HepG2 (cell line): ENCODE results near the gene RECQL5. TPM values are rescaled to one million over a fixed set of nuclear protein-coding genes. Genes with fewer than 3 reads are reported as not detected.

Experiments used
- ARID5B ChIP-seq: IDR thresholded peaks from 2 replicates; pipeline ENCODE4 v1.4.0; 2020; ENCODE audit warnings: mild to moderate bottlenecking, missing genetic modification reagents
- CCAR2 ChIP-seq: fragments of 200-400 bp; formaldehyde crosslinking; optimal IDR thresholded peaks from 2 replicates; pipeline ENCODE3; 2018; ENCODE audit warnings: low read depth, mild to moderate bottlenecking, low read length, moderate library complexity
- FOXA1 ChIP-seq, 2 experiments: fragments of 450-650 bp in 1 of 2; sonication (generic) in 1 of 2; formaldehyde crosslinking in 1 of 2; IDR thresholded peaks; 2 replicates each; pipeline versions ENCODE4 v1.4.0 to v1.6.1; 2016 to 2020; ENCODE audit warnings: missing genetic modification reagents in 1 of 2
- FOXO1 ChIP-seq: sonication (generic); formaldehyde crosslinking; IDR thresholded peaks from 2 replicates; pipeline ENCODE4 v1.4.0; 2020; ENCODE audit warnings: missing genetic modification reagents
- GABPA ChIP-seq, 2 experiments: IDR thresholded peaks; 2 replicates each; pipeline ENCODE4 v1.6.1; 2011 to 2016; ENCODE audit warnings: low read depth in 2 of 2, low read length in 1 of 2, missing biosample characterization in 1 of 2, missing genetic modification characterization in 1 of 2
- KAT8 ChIP-seq: IDR thresholded peaks from 2 replicates; pipeline ENCODE4 v1.6.1; 2016; ENCODE audit warnings: missing genetic modification reagents, missing compliant biosample characterization
- MAX ChIP-seq: IDR thresholded peaks from 2 replicates; pipeline ENCODE4 v1.6.1; 2012; ENCODE audit warnings: inconsistent platforms
- PATZ1 ChIP-seq: sonication (generic); formaldehyde crosslinking; IDR thresholded peaks from 2 replicates; pipeline ENCODE4 v1.4.0; 2020; ENCODE audit warnings: missing genetic modification reagents
- POLR2AphosphoS5 ChIP-seq: IDR thresholded peaks from 2 replicates; pipeline ENCODE4 v1.6.1; 2012; ENCODE audit warnings: low read depth, low read length
- RXRB ChIP-seq: IDR thresholded peaks from 2 replicates; pipeline ENCODE4 v1.6.1; 2016; ENCODE audit warnings: borderline replicate concordance, missing genetic modification reagents, missing compliant biosample characterization
- SOX6 ChIP-seq, 2 experiments: fragments of 450-650 bp in 1 of 2; sonication (generic) in 1 of 2; formaldehyde crosslinking in 1 of 2; IDR thresholded peaks; 2 replicates each; pipeline versions ENCODE4 v1.4.0 to v1.6.1; 2017 to 2020; ENCODE audit warnings: antibody characterized with exemption in 1 of 2, mild to moderate bottlenecking in 1 of 2, missing genetic modification reagents in 1 of 2
- U2AF1 ChIP-seq: fragments of 200-400 bp; formaldehyde crosslinking; optimal IDR thresholded peaks from 2 replicates; pipeline ENCODE3; 2017; ENCODE audit warnings: mild to moderate bottlenecking, low read depth, low read length
- ZBTB7B ChIP-seq: sonication (generic); formaldehyde crosslinking; IDR thresholded peaks from 2 replicates; pipeline ENCODE4 v1.4.0; 2020; ENCODE audit warnings: missing genetic modification reagents
- ZKSCAN1 ChIP-seq: fragments of 150-350 bp; IDR thresholded peaks from 2 replicates; pipeline ENCODE4 v1.6.1; 2014; ENCODE audit warnings: low read length
- ZNF232 ChIP-seq: sonication (generic); formaldehyde crosslinking; IDR thresholded peaks from 2 replicates; pipeline ENCODE4 v1.4.0; 2020; ENCODE audit warnings: missing genetic modification reagents, borderline replicate concordance
- ZNF33B ChIP-seq: sonication (generic); formaldehyde crosslinking; IDR thresholded peaks from 2 replicates; pipeline ENCODE4 v1.5.1; 2020; ENCODE audit warnings: mild to moderate bottlenecking, missing genetic modification reagents
- ZNF432 ChIP-seq: sonication (generic); formaldehyde crosslinking; IDR thresholded peaks from 2 replicates; pipeline ENCODE4 v1.5.0; 2020; ENCODE audit warnings: missing genetic modification reagents, mild to moderate bottlenecking, borderline replicate concordance
- ZNF652 ChIP-seq: IDR thresholded peaks from 2 replicates; pipeline ENCODE4 v1.6.1; 2016; ENCODE audit warnings: low read depth, borderline replicate concordance
- ZNF768 ChIP-seq: sonication (generic); formaldehyde crosslinking; IDR thresholded peaks from 2 replicates; pipeline ENCODE4 v1.4.0; 2020; ENCODE audit warnings: missing genetic modification reagents
- polyA plus RNA-seq, 8 experiments: library from polyadenylated mRNA; depleted of rRNA in 3 of 8; stranded (reverse) in 7 of 8; unstranded in 1 of 8; fragments of >200 nt; fragmentation: Illumina TruSeq in 4 of 8; extraction: Trizol in 4 of 8; gene quantifications; 2 replicates each; pipeline versions ENCODE4 v1.2.1 to v1.2.3, GENCODE V29; 2011 to 2016; ENCODE audit warnings: low read depth in 4 of 8, missing spikeins in 1 of 8, mixed read lengths in 1 of 8; ENCODE audit not compliant: insufficient read depth in 1 of 8
- total RNA-seq, 5 experiments: library from RNA; depleted of rRNA; stranded (reverse); fragments of >200 nt; fragmentation: Illumina TruSeq; extraction: Trizol; gene quantifications; 2 replicates each; pipeline ENCODE4 v1.2.3, GENCODE V29; 2016; ENCODE audit warnings: low read depth in 1 of 5
- TF ChIP-seq, protein P1 (sequence below): sonication (generic); IDR thresholded peaks from 2 replicates; pipeline ENCODE4 v1.6.1; 2016; ENCODE audit warnings: low read depth, borderline replicate concordance

Gene RECQL5
- total and polyA plus RNA-seq, 2 of the 13 experiments (the other 11 are each of a cell fraction or from before 2014, with no cell fraction given): 27.7 to 32.0 TPM

- TF ChIP-seq PATZ1 (CRISPR knock-in tag): peak; percentile 64
- TF ChIP-seq ZNF652 (CRISPR knock-in tag): peak; percentile 39; the same call in 1 of the 2 replicates
- TF ChIP-seq RXRB: peak; percentile 61
- TF ChIP-seq FOXA1 (IDR thresholded peaks at IDR 0.05): no peak
- 0 out of 2 replicates have a peak, but pooled peaks have one; percentile 25 for TF ChIP-seq FOXA1 (CRISPR knock-in tag; IDR thresholded peaks at IDR 0.05)
- TF ChIP-seq ZNF768 (CRISPR knock-in tag): peak; percentile 55; the same call in 1 of the 2 replicates
- no peak for TF ChIP-seq ZNF33B
- TF ChIP-seq ZNF232 (CRISPR knock-in tag): 0 out of 2 replicates have a peak, but pooled peaks have one; percentile 7
- TF ChIP-seq ZBTB7B (CRISPR knock-in tag): 0 out of 2 replicates have a peak, but pooled peaks have one; percentile 25
- TF ChIP-seq GABPA (IDR thresholded peaks at IDR 0.05; ENCODE audit: low read depth, low read length): no peak
- TF ChIP-seq GABPA (CRISPR knock-in tag; IDR thresholded peaks at IDR 0.05; ENCODE audit: low read depth): no peak
- TF ChIP-seq SOX6 (IDR thresholded peaks at IDR 0.05): no peak
- TF ChIP-seq SOX6 (CRISPR knock-in tag; IDR thresholded peaks at IDR 0.05): peak; percentile 54; the same call in 1 of the 2 replicates
- peak; percentile 99 for TF ChIP-seq ZKSCAN1
- TF ChIP-seq ARID5B (CRISPR knock-in tag): peak; percentile 64; the same call in 1 of the 2 replicates
- TF ChIP-seq, protein P1, sequence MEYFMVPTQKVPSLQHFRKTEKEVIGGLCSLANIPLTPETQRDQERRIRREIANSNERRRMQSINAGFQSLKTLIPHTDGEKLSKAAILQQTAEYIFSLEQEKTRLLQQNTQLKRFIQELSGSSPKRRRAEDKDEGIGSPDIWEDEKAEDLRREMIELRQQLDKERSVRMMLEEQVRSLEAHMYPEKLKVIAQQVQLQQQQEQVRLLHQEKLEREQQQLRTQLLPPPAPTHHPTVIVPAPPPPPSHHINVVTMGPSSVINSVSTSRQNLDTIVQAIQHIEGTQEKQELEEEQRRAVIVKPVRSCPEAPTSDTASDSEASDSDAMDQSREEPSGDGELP: peak; percentile 32; the same call in 1 of the 2 replicates
- 0 out of 2 replicates have a peak, but pooled peaks have one; percentile 11 for TF ChIP-seq POLR2AphosphoS5
- TF ChIP-seq ZNF432 (CRISPR knock-in tag): no peak
- TF ChIP-seq U2AF1: peak; percentile 19
- TF ChIP-seq CCAR2: peak; percentile 68
- TF ChIP-seq FOXO1 (CRISPR knock-in tag): 0 out of 2 replicates have a peak, but pooled peaks have one; percentile 23
- TF ChIP-seq KAT8 (CRISPR knock-in tag): peak; percentile 51; the same call in 1 of the 2 replicates
- peak; percentile 42; the same call in 1 of the 2 replicates for TF ChIP-seq MAX
Observed at GRCh38 chr17:75697651-75698291, 30.8 kb upstream of the RECQL5 start (continued).
